H9 (cell line): ENCODE data around the gene SPSB3. TPM values are rescaled to one million over a fixed set of nuclear protein-coding genes. Genes with fewer than 3 reads are reported as not detected.

ENCODE experiments used
- DNase-seq: peaks from one replicate; pipeline ENCODE4 v3.0.0-alpha.2; 2017
- H2AFZ ChIP-seq: one replicate; pipeline ENCODE4 v1.6.1; 2013; ENCODE audit warnings: mild to moderate bottlenecking, low read length, control low read depth, moderate library complexity
- H2AK5ac ChIP-seq: 2 replicates; pipeline ENCODE4 v1.6.1; 2013; ENCODE audit warnings: low read length, control low read depth, mixed read lengths; ENCODE audit not compliant: insufficient read length
- H2BK120ac ChIP-seq: one replicate; pipeline ENCODE4 v1.6.1; 2013; ENCODE audit warnings: low read depth, mild to moderate bottlenecking, low read length, control low read depth, inconsistent platforms; ENCODE audit not compliant: poor library complexity, severe bottlenecking
- H2BK12ac ChIP-seq: 2 replicates; pipeline ENCODE4 v1.6.1; 2013; ENCODE audit warnings: low read length, control low read depth, mixed read lengths, low read depth; ENCODE audit not compliant: insufficient read length
- H2BK15ac ChIP-seq: 2 replicates; pipeline ENCODE4 v1.6.1; 2013; ENCODE audit warnings: low read depth, low read length, control low read depth
- H2BK20ac ChIP-seq: one replicate; pipeline ENCODE4 v1.6.1; 2013; ENCODE audit warnings: low read depth, mild to moderate bottlenecking, low read length, control low read depth, inconsistent platforms; ENCODE audit not compliant: poor library complexity, severe bottlenecking
- H2BK5ac ChIP-seq: 2 replicates; pipeline ENCODE4 v1.6.1; 2013; ENCODE audit warnings: low read length, control low read depth, mixed read lengths; ENCODE audit not compliant: insufficient read length
- H3K14ac ChIP-seq: 2 replicates; pipeline ENCODE4 v1.6.1; 2013; ENCODE audit warnings: low read length, control low read depth; ENCODE audit not compliant: insufficient read depth
- H3K18ac ChIP-seq: 2 replicates; pipeline ENCODE4 v1.6.1; 2013; ENCODE audit warnings: low read depth, mild to moderate bottlenecking, mixed read lengths, low read length, control low read depth; ENCODE audit not compliant: insufficient read length
- H3K23ac ChIP-seq: 2 replicates; pipeline ENCODE4 v1.6.1; 2013; ENCODE audit warnings: low read length, control low read depth, mixed read lengths, low read depth; ENCODE audit not compliant: insufficient read length
- H3K23me2 ChIP-seq: 2 replicates; pipeline ENCODE4 v1.6.1; 2013; ENCODE audit warnings: low read depth, mild to moderate bottlenecking, mixed read lengths, low read length, control low read depth; ENCODE audit not compliant: insufficient read length, poor library complexity, severe bottlenecking
- H3K27ac ChIP-seq: 2 replicates; pipeline ENCODE4 v1.5.1; 2013; ENCODE audit warnings: low read length, control low read depth, mixed read lengths, low read depth; ENCODE audit not compliant: insufficient read length
- H3K27me3 ChIP-seq: 2 replicates; pipeline ENCODE4 v1.6.1; 2013; ENCODE audit warnings: low read length, control low read depth, inconsistent platforms; ENCODE audit not compliant: insufficient read depth
- H3K4ac ChIP-seq: 2 replicates; pipeline ENCODE4 v1.6.1; 2013; ENCODE audit warnings: low read depth, mild to moderate bottlenecking, control low read depth, inconsistent platforms, low read length, moderate library complexity
- H3K4me1 ChIP-seq: 2 replicates; pipeline ENCODE4 v1.6.1; 2013; ENCODE audit warnings: low read length, control low read depth, inconsistent platforms; ENCODE audit not compliant: insufficient read depth
- H3K4me2 ChIP-seq: 2 replicates; pipeline ENCODE4 v1.6.1; 2013; ENCODE audit warnings: low read length, control low read depth, mixed read lengths; ENCODE audit not compliant: insufficient read length, insufficient read depth
- H3K56ac ChIP-seq: 2 replicates; pipeline ENCODE4 v1.6.1; 2013; ENCODE audit warnings: low read depth, mild to moderate bottlenecking, mixed read lengths, low read length, control low read depth; ENCODE audit not compliant: insufficient read length
- H3K79me1 ChIP-seq: 2 replicates; pipeline ENCODE4 v1.6.1; 2013; ENCODE audit warnings: low read depth, mild to moderate bottlenecking, moderate library complexity, low read length, control low read depth, inconsistent platforms; ENCODE audit not compliant: insufficient read depth, poor library complexity, severe bottlenecking
- H3K79me2 ChIP-seq: 2 replicates; pipeline ENCODE4 v1.6.1; 2013; ENCODE audit warnings: low read length, control low read depth, inconsistent platforms; ENCODE audit not compliant: insufficient read depth
- H3K9ac ChIP-seq: 2 replicates; pipeline ENCODE4 v1.6.1; 2013; ENCODE audit warnings: low read length, control low read depth, mixed read lengths; ENCODE audit not compliant: insufficient read length; ENCODE audit errors: extremely low read depth
- H3K9me3 ChIP-seq: one replicate; pipeline ENCODE4 v1.6.1; 2013; ENCODE audit warnings: low read depth, low read length, inconsistent platforms; ENCODE audit not compliant: control insufficient read depth
- H3T11ph ChIP-seq: one replicate; pipeline ENCODE4 v1.6.1; 2013; ENCODE audit warnings: mild to moderate bottlenecking, low read length, control low read depth, inconsistent platforms
- H4K20me1 ChIP-seq: one replicate; pipeline ENCODE4 v1.6.1; 2013; ENCODE audit not compliant: control insufficient read depth, insufficient read length, insufficient read depth
- H4K5ac ChIP-seq: 2 replicates; pipeline ENCODE4 v1.6.1; 2013; ENCODE audit warnings: low read depth, mild to moderate bottlenecking, mixed read lengths, low read length, control low read depth; ENCODE audit not compliant: insufficient read length
- H4K8ac ChIP-seq: replicated peaks from 2 replicates; pipeline ENCODE4 v1.6.1; 2013; ENCODE audit warnings: low read length, control low read depth, mixed read lengths, low read depth; ENCODE audit not compliant: insufficient read length
- H4K91ac ChIP-seq: 2 replicates; pipeline ENCODE4 v1.6.1; 2013; ENCODE audit warnings: low read depth, mild to moderate bottlenecking, moderate library complexity, mixed read lengths, low read length, control low read depth; ENCODE audit not compliant: insufficient read length
- H3K27ac Mint-ChIP-seq, 3 experiments: 2 replicates in 2 of 3; 3 replicates in 1 of 3; pipeline ENCODE4 v1.8.0; 2020 to 2021; ENCODE audit warnings: mixed read lengths in 3 of 3, mild to moderate bottlenecking in 1 of 3, moderate library complexity in 1 of 3
- H3K27me3 Mint-ChIP-seq: 2 replicates; pipeline ENCODE4 v1.8.0; 2021; ENCODE audit warnings: low read depth, mild to moderate bottlenecking, moderate library complexity, mixed read lengths
- H3K36me3 Mint-ChIP-seq, 3 experiments: 2 replicates in 2 of 3; 3 replicates in 1 of 3; pipeline ENCODE4 v1.8.0; 2020 to 2021; ENCODE audit warnings: low read depth in 3 of 3, mixed read lengths in 3 of 3; ENCODE audit not compliant: insufficient read depth in 1 of 3
- H3K4me1 Mint-ChIP-seq, 2 experiments: 2 replicates each; pipeline ENCODE4 v1.8.0; 2020; ENCODE audit warnings: mixed read lengths in 2 of 2
- H3K4me3 Mint-ChIP-seq, 2 experiments: 2 replicates in 1 of 2; 3 replicates in 1 of 2; pipeline ENCODE4 v1.8.0; 2020 to 2021; ENCODE audit warnings: mild to moderate bottlenecking in 2 of 2, mixed read lengths in 2 of 2, moderate library complexity in 1 of 2
- H3K9me3 Mint-ChIP-seq, 2 experiments: 2 replicates in 1 of 2; 3 replicates in 1 of 2; pipeline ENCODE4 v1.8.0; 2020; ENCODE audit warnings: mild to moderate bottlenecking in 2 of 2, mixed read lengths in 2 of 2, moderate library complexity in 1 of 2
- CTCF ChIP-seq: fragments of 200-600 bp; sonication (generic); conservative IDR thresholded peaks from 3 replicates; pipeline ENCODE4 v1.8.0; 2021; ENCODE audit warnings: antibody characterized with exemption, mild to moderate bottlenecking
- WGBS: extraction: QIAGEN DNeasy Blood & Tissue Kit; methylation state at CpG from one replicate; pipeline ENCODE4 v1.1.7; 2013; ENCODE audit warnings: missing lambda C conversion rate, low lambda C conversion rate, mixed read lengths; ENCODE audit not compliant: insufficient read length; ENCODE audit errors: extremely low coverage; 5-methylcytosine and 5-hydroxymethylcytosine counted together
- total RNA-seq: library from RNA; stranded (reverse); gene quantifications from 2 replicates; pipeline ENCODE4 v1.2.1, GENCODE V29; 2021

Gene SPSB3
- total RNA-seq, 1 experiment from 2014 or later: 19.9 TPM

DNA sequence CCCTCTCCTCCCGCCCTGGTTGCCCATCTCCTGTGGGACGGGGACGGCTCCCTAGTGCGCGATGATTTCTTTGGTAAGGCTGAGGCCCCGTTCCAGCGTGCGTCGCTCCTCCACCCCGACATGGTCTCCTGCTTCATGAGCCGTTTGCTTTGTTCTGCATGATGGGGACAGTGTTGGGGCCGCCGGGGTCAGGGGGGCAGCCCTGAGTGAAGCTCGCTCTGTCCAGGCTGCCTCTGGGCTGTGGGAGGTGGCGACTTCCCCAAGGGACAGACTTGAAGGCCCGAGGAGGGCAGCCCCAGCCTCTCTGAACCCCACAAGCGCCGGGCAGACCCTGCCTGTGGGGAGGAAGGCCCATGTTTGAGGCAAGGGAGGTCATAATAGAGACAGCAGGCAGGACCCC lies 23.4 kb downstream of the SPSB3 start:
- Histone ChIP-seq H3K14ac (no peak overlapping the region), H3K4ac (no peak overlapping the region), H2BK120ac (no peak overlapping the region), H3K27ac (no peak overlapping the region), H2BK20ac (no peak overlapping the region), H3K23me2 (peaks cover 2% of the 10 kb centered on the region), H3K56ac (no peak overlapping the region), H4K91ac (no peak overlapping the region), H3K23ac (no peak overlapping the region), H3K9ac (no peak overlapping the region), H2BK5ac (no peak overlapping the region), H2AFZ (no peak overlapping the region), H3K18ac (no peak overlapping the region), H3T11ph (no peak overlapping the region), H3K4me1 (no peaks in the 10 kb centered on the region), H2AK5ac (no peak overlapping the region), H3K27me3 (no peaks in the 10 kb centered on the region), H2BK12ac (no peak overlapping the region), H4K8ac (no peak overlapping the region), H3K79me2 (no peaks in the 10 kb centered on the region), H4K5ac (no peak overlapping the region), H4K20me1 (no peaks in the 10 kb centered on the region), H3K4me2 (no peak overlapping the region), H3K9me3 (no peaks in the 10 kb centered on the region), H3K79me1 (no peaks in the 10 kb centered on the region), H2BK15ac (no peak overlapping the region)
- Mint-ChIP-seq H3K4me1 (no peaks in the 10 kb centered on the region), H3K4me3 (no peak overlapping the region), H3K27ac (peak overlapping the region in 2 of 3 experiments; percentile 28 to 82; a peak in 1 of 7 replicates), H3K36me3 (peaks cover 5 to 18% (median 14%) of the 10 kb centered on the region in 3 experiments; a peak in 6 of 7 replicates), H3K9me3 (no peaks in the 10 kb centered on the region), H3K27me3 (no peaks in the 10 kb centered on the region)
- DNase-seq: no peak
- WGBS: no CpG with 5 or more reads among the region's 18 CpGs
- TF ChIP-seq CTCF: no peak
